ENCODE measurements around the gene YTHDF2. TPM values are rescaled to one million over a fixed set of nuclear protein-coding genes. Genes with fewer than 3 reads are reported as not detected.

The YTHDF2 gene
- polyA plus RNA-seq, 3 donors, result 82.8 to 112 (median 94.4) TPM

DNA sequence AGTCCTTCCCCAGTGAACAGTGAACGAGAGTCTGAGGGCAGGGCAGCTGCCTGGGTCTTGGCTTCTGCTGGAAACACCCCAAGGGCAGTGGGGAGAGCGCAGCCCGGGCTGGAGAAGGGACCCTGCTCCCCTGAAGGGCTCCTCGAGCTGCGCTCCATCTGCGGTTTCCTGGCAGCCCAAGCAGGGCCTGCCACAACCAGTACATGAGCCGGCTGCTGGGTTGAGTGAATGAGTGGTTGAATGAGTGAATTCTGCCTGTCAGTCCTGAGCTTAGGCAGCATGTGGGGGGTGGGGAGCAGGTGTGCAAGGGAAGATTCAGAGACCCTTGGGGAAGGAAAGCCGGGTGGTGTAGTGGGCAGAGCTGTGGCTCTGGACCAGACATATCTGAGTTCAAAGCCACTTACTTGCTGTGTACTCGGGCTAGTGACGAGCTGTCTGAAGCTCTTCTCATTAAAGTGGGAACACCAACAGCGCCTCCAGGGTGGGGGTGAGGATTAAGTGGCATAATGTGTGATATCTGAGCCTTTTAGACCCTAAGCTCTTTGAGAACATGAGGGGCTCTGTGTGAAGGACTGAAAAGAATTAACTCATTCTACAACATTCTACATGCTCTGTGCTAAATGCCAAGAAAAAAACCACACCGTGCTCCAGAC is 78.9 kb downstream of the YTHDF2 start:
- DNase-seq (ENCODE audit: extremely low read depth in 1 of 11, low read depth in 9 of 11, low spot score in 4 of 11), result no peak

DNA sequence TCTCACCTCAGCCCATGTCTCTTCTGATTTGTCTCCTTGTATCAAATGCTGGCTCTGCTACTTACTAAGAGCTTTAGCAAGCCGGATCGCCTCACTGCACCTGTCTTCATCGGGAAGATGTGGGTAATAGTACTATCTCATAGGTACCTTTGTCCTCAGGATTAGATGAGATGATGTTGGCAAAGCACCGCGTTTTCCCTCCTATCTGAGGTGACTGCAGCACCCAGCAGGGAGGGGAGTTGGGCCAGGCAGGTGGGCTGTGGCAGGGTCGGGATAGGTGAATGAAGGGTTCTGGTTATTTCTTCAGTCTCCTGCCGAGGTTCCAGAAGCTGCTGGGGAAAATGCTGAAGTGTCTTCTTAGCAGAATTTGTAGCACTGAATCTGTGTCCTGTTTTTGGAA is 80.4 kb downstream of the YTHDF2 start:
- no peak for DNase-seq (ENCODE audit: extremely low read depth in 1 of 11, low read depth in 9 of 11, low spot score in 4 of 11)

DNA sequence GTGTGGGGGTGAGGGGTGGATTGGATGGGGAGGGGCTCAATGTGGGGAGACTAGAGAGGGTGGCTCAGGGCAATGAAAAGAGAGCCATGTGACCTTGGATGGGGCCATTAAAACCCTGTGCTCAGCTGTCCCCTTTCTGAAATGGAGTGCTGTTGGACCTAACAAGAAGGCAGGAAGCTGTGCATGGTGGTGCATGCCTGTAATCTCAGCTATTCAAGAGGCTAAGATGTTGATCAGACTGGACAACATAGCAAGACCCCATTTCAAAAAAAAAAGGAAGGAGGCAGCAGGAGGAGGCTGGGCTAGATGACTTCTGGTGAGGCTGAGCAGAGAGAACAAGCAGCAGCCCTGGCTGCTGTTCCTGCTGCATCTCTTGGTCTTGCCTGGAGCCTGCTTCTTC is 82.3 kb downstream of the YTHDF2 start:
- DNase-seq (ENCODE audit: extremely low read depth in 1 of 11, low read depth in 9 of 11, low spot score in 4 of 11), result no peak

Other genes starting within 250 kb of the YTHDF2 start
- gene RCC1, start 230.9 kb upstream of the YTHDF2 start, polyA plus RNA-seq (ENCODE audit: insufficient read length in 3 of 3), result 10 to 100 TPM; 30.8 to 39.7 (median 31.7) TPM
- 10 to 100 TPM; 21.7 to 28.8 (median 26.6) TPM for gene TRNAU1AP, start 183.9 kb upstream of the YTHDF2 start, polyA plus RNA-seq (ENCODE audit: insufficient read length in 3 of 3)
- gene RAB42, start 144.7 kb upstream of the YTHDF2 start, polyA plus RNA-seq (ENCODE audit: insufficient read length in 3 of 3), result 1 to 10 TPM; 2.2 to 3.9 (median 3.1) TPM
- gene TAF12, start 93.9 kb upstream of the YTHDF2 start, polyA plus RNA-seq (ENCODE audit: insufficient read length in 3 of 3), result 10 to 100 TPM; 26.0 to 33.7 (median 32.5) TPM
- gene RNU11, start 88.3 kb upstream of the YTHDF2 start, polyA plus RNA-seq (ENCODE audit: insufficient read length in 3 of 3), result not detected
- gene GMEB1, start 68.2 kb upstream of the YTHDF2 start, polyA plus RNA-seq (ENCODE audit: insufficient read length in 3 of 3), result 10 to 100 TPM; 16.8 to 17.6 (median 17.5) TPM
- under 1 TPM; 0.33 to 0.56 (median 0.40) TPM for gene OPRD1, start 75.2 kb downstream of the YTHDF2 start, polyA plus RNA-seq (ENCODE audit: insufficient read length in 3 of 3)
- 10 to 100 TPM; 49.0 to 60.1 (median 53.6) TPM for gene EPB41, start 177.6 kb downstream of the YTHDF2 start, polyA plus RNA-seq (ENCODE audit: insufficient read length in 3 of 3)

Data from renal cortex interstitium (tissue), 11 donors.